Measurements from ENCODE around the gene PRR5. TPM values are rescaled to one million over a fixed set of nuclear protein-coding genes. Genes with fewer than 3 reads are reported as not detected.
"Not testable (repeated sequence)": the region's sequence is repeated elsewhere in the genome, so short reads cannot be mapped to it uniquely, and the experiment has no call there.

PRR5 gene
- total RNA-seq, 4 donors from 2014 or later: 22.2 to 51.5 (median 31.6) TPM

- no peak for DNase-seq (ENCODE audit: low spot score)
- ATAC-seq (ENCODE audit: low FRiP score): no peak
- TF ChIP-seq CTCF (IDR thresholded peaks at IDR 0.05): no peak
Measured at GRCh38 chr22:44734801-44735517, 33.0 kb downstream of the PRR5 start.

DNA sequence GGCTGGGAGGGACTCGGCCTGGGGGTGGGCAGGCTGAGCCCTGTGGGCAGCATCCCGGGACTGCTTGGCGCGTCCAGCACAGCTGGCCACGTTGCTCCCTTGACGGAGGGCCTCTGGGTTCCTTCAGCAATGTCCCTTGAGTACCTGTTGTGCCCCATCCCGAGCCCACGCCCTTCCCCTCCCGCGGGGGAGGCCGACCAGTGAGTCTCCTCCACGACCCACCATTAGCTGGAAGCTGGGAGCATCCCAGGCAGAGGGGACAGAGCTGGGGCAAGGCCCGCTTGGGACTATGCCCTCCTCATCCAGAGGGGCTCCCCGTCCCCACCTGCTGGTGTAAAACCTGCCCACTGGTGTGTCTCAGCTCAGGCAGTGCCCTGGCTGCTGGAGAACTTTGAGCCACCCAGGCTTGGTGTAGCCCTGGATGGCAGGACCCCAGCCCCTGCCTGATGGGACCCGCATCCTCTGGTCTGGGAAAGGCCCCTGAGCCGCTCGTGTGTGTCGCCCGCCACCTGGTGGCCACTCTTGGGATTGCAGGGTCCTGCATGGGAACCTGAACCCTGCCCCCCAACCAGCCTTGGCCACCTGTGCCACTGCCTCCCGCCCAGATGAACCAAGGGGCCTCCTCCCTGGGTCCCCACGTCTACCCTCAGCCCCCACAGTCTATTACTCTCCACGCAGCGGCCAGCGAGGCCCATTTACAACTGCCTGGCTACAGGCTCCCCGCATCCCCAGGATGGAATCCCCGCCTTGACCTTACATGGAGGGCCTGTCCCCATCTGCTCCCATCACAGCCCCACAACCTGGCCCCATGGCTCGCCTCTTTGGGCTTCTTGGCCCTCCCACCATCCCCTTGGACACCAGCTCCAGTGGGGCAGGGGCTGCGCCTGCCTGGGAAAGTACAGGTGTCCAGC lies 33.8 kb downstream of the PRR5 start:
- peak in 2 of 3 donors; percentile 95 to 96 for TF ChIP-seq CTCF (IDR thresholded peaks at IDR 0.05)
- DNase-seq (ENCODE audit: low spot score): peak; percentile 99

GRCh38 chr22:44736581-44737405 lies 34.8 kb downstream of the PRR5 start:
- no peak for TF ChIP-seq CTCF (IDR thresholded peaks at IDR 0.05)
- DNase-seq (ENCODE audit: low spot score): no peak
- ATAC-seq (ENCODE audit: low FRiP score): no peak

More for the DNA sequence above, 33.8 kb downstream of the PRR5 start:
- ATAC-seq (ENCODE audit: low FRiP score): peak; percentile 21

GRCh38 chr22:44737406-44738346 lies 35.7 kb downstream of the PRR5 start:
- ATAC-seq (ENCODE audit: low FRiP score) (peak; percentile 19), DNase-seq (ENCODE audit: low spot score) (no peak)
- no peak for TF ChIP-seq CTCF (IDR thresholded peaks at IDR 0.05)

DNA sequence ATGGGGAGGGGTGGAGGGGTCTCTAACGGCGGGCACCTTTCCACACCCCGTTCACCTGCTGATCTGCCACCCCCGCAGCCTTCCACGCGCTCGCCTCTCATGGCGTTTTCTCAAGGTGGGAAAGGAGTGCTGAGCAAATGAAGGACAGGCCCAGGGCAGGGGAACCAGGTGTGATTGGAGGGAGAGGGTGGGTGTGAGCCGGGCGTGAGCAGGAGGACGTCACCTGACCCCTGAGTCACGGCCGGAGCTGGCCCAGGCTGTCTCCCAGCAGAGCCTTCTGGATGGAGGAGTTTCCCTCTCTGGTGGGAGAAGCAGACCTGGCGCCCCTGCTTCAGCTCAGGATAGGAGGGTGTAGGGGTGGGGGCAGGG lies 36.3 kb downstream of the PRR5 start:
- no peak for TF ChIP-seq CTCF (IDR thresholded peaks at IDR 0.05)
- ATAC-seq (ENCODE audit: low FRiP score): peak; percentile 85
- no peak for DNase-seq (ENCODE audit: low spot score)

DNA sequence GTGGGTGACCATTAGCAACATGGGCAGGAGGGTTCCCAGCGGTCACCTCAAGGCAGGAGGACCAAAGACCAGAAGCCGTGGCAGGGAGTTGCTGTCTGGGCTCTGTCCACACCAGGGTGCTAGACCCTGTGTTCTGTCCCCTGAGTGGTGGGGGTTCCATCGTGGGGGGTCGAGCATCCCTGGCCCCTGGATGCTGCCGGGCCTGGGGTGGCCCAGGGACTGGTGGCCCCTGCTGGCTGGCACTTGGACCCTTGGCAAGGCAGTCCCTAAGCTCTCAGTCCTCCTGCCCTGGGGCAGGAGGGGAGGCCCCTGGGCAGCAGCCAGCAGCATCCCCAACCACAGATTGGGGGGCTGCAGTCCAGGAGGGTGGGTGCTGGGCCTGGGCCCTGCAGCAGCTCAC lies 37.0 kb downstream of the PRR5 start:
- TF ChIP-seq CTCF (IDR thresholded peaks at IDR 0.05): no peak
- no peak for DNase-seq (ENCODE audit: low spot score)
- no peak for ATAC-seq (ENCODE audit: low FRiP score)

DNA sequence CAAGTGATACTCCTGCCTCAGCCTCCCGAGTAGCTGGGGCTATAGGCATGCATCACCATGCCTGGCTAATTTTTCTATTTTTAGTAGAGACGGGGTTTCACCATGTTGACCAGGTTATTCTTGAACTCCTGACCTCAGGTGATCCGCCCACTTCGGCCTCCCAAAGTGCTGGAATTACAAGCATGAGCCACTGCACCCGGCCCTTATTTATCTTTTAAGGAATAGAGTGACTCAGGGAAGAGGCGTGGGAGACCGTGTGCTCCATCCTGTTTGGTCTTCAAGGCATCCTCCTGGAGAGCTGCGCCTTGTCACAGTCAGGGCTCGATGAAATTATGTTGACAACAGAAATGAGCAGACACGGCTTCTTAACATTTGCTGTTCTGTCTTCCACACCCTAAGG lies 37.7 kb downstream of the PRR5 start:
- DNase-seq (ENCODE audit: low spot score); ATAC-seq (ENCODE audit: low FRiP score): not testable (repeated sequence)
